ENCODE measurements around the gene SLC44A3. TPM values are rescaled to one million over a fixed set of nuclear protein-coding genes. Genes with fewer than 3 reads are reported as not detected.
A peak's percentile ranks its signal among the peaks of the same experiment; 100 is the strongest.

SLC44A3 gene
- total RNA-seq, 1 donor from 2014 or later = 72.1 TPM

DNA sequence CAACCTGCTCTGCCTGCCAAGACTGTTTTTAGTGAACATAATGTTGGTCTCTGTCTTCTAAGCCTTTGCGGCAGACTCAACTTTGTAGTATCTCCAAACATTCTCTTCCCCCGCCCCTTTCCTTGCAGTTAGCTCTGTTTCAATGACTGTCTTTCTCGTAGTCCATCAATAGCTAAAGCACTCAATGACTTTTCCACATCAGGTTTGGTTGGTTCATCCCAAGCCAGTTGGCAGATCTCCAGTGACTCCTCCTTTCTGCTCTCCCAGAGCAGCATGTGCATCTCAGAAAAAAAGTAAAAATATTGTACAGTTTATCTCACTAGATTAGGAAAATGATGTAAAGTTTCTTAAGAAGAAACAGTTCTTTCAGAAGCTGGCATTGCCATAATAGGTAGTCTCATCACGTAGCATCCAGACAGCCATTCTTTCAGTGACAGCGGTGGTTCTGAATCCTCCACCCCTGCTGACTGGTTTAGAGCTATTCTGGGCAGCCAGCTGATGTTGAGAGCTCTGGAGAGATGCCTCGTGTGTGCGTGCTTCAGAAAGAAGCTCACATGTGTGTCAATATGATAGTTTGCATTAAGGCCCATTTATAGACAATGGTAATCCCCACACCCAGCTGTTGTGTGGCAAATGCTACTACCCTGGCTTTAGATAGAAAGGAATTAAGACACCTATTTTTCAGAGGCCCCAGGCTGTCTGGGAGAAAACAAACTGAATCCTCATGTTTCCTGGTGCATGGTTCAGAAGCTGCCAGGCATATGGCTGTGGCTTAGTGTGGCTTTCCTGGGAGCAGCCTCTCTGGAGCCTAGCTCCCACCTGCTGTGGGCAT lies 53.6 kb downstream of the SLC44A3 start:
- DNase-seq (ENCODE audit: low spot score) = no peak

- no peak for DNase-seq (ENCODE audit: low spot score)
Observed at GRCh38 chr1:94874423-94874822, 54.3 kb downstream of the SLC44A3 start.

DNA sequence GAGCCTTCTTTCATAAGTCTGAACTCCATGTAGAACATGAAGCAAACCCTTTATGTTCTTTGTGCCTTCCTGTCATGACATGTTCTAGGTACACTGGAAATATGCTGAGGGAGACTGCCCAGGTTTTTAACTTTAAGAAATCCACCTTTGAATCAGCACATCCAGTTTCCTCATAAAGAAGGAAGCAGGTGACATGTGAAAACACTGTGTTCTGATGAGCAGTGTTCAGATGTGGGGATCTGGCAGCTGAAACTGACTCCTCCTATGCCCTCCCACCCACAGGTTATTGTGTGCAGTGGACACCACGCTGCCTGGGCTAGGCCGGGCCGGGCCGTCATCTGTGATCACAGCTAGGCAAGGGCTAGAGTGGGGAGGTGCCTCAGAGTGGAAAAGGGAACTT lies 55.6 kb downstream of the SLC44A3 start:
- DNase-seq (ENCODE audit: low spot score) = peak; percentile 56

- no peak for DNase-seq (ENCODE audit: low spot score)
Observed at GRCh38 chr1:94876362-94876761, 56.2 kb downstream of the SLC44A3 start.

DNA sequence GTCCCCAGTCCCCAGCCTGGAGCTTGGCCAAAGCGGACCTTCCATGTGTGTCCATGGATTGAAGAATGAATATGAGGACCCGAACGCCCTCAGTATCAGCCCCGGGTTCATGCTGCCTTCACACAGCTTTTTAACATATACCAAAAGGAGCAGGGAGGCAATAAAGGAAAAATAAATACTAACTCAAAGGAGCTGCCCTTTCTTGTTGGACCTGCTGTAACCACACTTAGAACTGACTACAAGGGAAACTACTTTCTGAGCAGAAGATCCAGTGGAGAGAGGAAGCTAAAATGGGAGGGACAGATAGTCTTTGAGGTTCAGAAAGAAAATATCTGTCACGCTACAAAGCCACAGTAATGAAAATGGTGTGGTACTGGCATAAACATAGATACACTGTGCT lies 58.2 kb downstream of the SLC44A3 start:
- no peak for DNase-seq (ENCODE audit: low spot score)

GRCh38 chr1:94883691-94884090 lies 63.5 kb downstream of the SLC44A3 start:
- DNase-seq (ENCODE audit: low spot score) = no peak

- no peak for DNase-seq (ENCODE audit: low spot score)
Observed at GRCh38 chr1:94884106-94884505, 63.9 kb downstream of the SLC44A3 start.

GRCh38 chr1:94884507-94884906 lies 64.3 kb downstream of the SLC44A3 start:
- no peak for DNase-seq (ENCODE audit: low spot score)

- no peak for DNase-seq (ENCODE audit: low spot score)
Observed at GRCh38 chr1:94886361-94886760, 66.2 kb downstream of the SLC44A3 start.

DNA sequence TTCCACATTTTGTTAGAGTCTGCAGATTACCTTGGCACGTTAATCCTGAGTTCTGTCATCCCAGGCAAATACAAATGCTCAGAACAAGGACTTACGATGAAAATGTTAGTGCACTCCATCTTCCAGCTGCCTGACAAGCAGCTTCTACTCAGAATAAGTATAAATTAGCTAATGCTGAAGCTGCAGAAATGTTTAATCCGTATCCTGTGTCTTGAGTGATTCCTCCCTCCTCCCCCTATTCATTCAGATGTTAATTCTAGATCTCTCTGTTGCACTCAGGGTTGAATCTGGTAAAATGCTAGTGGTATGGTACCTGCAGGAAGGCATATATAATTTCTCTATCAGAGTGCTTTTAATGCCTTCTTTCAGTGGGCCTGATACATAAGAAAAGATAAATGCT lies 66.9 kb downstream of the SLC44A3 start:
- no peak for DNase-seq (ENCODE audit: low spot score)

DNA sequence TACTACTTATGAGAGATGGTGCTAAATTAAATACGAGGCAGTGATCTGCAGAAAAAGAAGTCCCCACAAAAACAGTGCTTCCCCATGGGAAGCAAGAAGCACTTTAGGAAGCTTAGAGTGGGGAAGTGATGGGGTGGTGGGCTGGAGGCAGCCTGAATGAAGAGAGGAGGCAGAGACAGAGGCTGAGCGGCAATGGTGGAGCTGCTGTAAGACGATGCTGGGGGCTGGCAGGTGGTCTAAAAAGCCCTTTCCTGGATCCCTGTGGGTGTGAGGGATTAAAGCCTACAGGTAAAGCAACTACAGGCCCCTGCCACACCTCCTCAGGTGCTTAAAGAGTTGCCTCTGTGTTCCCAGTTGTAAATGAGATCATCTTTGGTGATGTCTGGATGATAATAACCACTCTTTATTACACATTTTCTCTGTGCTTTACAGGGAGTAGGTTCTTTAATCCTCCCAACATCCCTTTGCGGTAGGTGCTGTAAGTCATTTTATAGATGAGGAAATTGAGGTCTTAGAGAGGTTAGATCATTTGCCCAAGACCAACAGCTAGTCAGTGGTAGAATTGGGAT lies 67.5 kb downstream of the SLC44A3 start:
- DNase-seq (ENCODE audit: low spot score) = no peak

- no peak for DNase-seq (ENCODE audit: low spot score)
Observed at GRCh38 chr1:94888201-94888600, 68.0 kb downstream of the SLC44A3 start.

DNA sequence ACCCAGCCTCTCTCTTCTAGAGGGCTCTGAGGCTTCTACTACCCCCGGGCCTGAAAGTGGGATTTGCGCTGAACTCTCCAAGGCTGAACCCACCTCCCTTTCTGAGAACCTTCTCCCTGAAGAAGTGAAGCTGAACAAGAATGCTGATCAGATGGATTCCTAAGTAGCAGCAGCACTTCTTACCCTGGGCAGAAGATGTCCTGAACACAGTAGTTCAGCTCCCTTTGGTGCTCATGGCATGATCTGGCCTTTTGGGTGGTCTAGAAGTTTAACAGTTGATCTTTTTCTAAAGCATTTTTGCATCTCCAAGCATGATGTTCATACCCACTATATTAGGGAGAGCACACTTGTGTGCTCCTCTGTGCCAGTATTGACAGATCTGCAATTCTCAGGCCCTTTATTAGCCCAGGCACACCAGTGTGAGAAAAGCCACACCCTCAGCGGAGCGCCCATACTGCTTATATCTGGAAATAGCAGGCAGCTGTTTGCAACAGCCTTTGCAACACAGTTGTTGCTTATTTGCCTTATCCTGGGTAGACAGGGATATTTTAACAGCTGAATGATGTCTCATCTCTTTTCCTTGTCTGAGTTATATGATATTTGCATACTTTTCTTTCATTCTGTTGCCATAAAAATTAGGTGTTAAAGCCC lies 72.6 kb downstream of the SLC44A3 start:
- DNase-seq (ENCODE audit: low spot score) = no peak

DNA sequence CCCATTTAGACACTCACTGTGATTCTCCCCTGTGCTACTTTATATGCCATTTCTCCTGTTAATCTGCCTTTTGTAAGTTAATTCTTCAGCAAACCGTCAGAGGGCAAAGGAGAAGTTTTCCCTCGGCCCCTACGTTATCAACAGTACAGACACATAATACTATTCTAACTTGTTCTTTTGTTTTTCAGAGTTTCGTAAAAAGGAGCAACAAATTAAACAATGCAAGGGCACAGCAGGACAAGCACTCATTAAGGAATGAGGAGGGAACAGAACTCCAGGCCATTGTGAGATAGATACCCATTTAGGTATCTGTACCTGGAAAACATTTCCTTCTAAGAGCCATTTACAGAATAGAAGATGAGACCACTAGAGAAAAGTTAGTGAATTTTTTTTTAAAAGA lies 74.5 kb downstream of the SLC44A3 start:
- DNase-seq (ENCODE audit: low spot score) = no peak

- no peak for DNase-seq (ENCODE audit: low spot score)
Observed at GRCh38 chr1:94895518-94895917, 75.4 kb downstream of the SLC44A3 start.

- no peak for DNase-seq (ENCODE audit: low spot score)
Observed at GRCh38 chr1:94898491-94899385, 78.6 kb downstream of the SLC44A3 start.

GRCh38 chr1:94899756-94900155 lies 79.6 kb downstream of the SLC44A3 start:
- DNase-seq (ENCODE audit: low spot score) = no peak

DNA sequence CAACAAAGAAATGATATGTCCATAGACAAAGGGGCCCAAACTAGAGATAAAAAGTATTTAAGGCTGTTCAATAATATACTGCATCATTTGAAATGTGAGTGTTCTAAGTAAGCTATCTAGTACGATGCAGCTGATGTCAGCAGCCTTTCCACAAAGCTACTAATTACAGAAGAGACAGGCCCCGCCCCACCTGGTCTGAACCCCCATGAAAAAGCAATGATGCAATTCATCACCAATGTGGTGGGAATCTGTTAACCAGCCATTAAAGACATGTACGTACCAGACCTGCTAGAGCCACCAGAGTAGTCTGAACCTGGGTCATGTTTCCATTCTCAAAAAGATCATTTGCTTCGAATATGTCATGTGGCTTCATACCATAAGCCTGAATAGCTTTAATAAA lies 81.7 kb downstream of the SLC44A3 start:
- DNase-seq (ENCODE audit: low spot score) = no peak

DNA sequence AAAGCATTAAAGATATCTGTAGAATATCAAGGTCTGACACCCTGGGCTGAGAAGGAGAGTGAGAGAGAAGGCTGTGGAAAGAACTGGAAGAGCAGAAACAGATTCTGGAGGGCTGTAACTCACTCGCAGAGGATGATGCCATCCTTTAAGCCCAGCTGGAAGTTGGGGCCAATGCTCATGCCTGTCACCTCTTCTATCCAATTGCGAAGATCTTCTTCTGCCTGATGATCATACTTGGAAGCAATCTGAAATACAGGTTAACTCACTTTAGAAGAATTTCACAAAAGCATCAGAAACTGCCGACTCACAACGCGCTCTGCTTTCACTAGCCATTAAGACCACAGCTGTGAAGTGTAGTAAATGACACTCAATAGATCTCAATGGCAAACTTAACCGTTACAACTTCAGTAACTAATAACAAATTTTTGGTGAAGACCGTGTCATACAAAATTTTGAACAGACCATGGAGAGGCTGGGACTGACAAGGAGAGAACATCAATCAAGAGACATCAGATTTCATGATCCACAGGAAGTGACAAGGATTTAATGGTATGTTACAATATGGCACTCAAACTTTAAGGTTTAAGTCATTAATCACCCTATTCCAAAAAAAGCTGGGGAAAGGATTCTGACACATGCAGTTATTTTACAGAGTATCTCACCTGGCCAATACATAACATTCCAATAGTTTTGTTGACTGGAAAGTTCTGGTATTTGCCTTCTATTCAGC lies 83.3 kb downstream of the SLC44A3 start:
- DNase-seq (ENCODE audit: low spot score) = no peak

GRCh38 chr1:94905207-94905606 lies 85.0 kb downstream of the SLC44A3 start:
- DNase-seq (ENCODE audit: low spot score) = no peak

DNA sequence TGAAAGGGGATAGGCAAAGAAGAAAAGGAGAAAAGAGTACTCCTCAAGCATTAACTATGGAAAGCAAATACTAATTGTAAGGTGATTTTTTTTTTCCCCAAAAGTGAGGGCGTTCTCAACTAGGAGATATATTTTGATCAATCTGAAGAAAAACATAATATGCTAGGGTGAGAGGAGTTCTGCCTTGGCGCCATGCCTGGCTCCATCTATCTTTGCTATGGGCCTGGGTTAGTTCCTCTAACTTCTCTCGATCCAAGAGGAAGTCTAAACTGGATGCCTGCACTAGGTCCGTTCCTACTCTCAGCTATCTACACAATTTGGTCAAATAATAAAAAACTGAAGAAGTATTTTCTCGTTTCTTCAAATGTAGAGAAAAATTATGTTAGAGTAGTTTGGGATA lies 86.2 kb downstream of the SLC44A3 start:
- no peak for DNase-seq (ENCODE audit: low spot score)
